ENCODE measurements around the gene LHX2.

DNA sequence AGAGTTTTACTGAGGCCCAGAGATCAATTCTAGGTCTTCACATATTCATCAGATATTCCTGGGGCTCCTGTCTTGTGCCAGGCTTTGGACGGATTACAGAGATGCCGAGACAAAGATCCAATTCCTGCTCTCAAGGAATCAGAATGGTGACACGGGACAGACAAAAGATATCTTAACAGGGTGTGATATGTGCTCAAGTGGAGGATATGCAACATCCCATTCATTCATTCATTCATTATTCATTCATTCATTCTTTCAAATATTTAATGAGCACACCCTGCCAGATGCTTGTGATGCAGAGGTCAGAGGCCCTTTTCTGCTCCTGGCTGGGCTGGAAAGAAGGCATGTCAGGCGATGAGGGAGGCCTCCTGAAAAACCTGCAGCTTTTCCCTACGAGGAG is 21.8 kb downstream of the LHX2 start:
- TF ChIP-seq, protein P1, sequence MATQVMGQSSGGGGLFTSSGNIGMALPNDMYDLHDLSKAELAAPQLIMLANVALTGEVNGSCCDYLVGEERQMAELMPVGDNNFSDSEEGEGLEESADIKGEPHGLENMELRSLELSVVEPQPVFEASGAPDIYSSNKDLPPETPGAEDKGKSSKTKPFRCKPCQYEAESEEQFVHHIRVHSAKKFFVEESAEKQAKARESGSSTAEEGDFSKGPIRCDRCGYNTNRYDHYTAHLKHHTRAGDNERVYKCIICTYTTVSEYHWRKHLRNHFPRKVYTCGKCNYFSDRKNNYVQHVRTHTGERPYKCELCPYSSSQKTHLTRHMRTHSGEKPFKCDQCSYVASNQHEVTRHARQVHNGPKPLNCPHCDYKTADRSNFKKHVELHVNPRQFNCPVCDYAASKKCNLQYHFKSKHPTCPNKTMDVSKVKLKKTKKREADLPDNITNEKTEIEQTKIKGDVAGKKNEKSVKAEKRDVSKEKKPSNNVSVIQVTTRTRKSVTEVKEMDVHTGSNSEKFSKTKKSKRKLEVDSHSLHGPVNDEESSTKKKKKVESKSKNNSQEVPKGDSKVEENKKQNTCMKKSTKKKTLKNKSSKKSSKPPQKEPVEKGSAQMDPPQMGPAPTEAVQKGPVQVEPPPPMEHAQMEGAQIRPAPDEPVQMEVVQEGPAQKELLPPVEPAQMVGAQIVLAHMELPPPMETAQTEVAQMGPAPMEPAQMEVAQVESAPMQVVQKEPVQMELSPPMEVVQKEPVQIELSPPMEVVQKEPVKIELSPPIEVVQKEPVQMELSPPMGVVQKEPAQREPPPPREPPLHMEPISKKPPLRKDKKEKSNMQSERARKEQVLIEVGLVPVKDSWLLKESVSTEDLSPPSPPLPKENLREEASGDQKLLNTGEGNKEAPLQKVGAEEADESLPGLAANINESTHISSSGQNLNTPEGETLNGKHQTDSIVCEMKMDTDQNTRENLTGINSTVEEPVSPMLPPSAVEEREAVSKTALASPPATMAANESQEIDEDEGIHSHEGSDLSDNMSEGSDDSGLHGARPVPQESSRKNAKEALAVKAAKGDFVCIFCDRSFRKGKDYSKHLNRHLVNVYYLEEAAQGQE (IDR thresholded peaks at IDR 0.05; ENCODE audit: low read depth): no peak
- TF ChIP-seq EP300 (IDR thresholded peaks at IDR 0.05; ENCODE audit: borderline replicate concordance): no peak
- no peak for TF ChIP-seq CEBPB (IDR thresholded peaks at IDR 0.05)
- TF ChIP-seq, protein P2, sequence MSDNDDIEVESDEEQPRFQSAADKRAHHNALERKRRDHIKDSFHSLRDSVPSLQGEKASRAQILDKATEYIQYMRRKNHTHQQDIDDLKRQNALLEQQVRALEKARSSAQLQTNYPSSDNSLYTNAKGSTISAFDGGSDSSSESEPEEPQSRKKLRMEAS (IDR thresholded peaks at IDR 0.05): no peak
- TF ChIP-seq FOXM1 (IDR thresholded peaks at IDR 0.05; ENCODE audit: borderline replicate concordance, low read depth): no peak
- no peak for TF ChIP-seq CREB1 (IDR thresholded peaks at IDR 0.05; ENCODE audit: low read depth)
- TF ChIP-seq YY1 (IDR thresholded peaks at IDR 0.05; ENCODE audit: low read depth): no peak
- TF ChIP-seq RAD21 (IDR thresholded peaks at IDR 0.05; ENCODE audit: low read depth): no peak
- TF ChIP-seq TCF12 (IDR thresholded peaks at IDR 0.05; ENCODE audit: low read depth): no peak
